DMS53 (cell line): Measurements from ENCODE around the gene ADPGK.
A peak's percentile ranks its signal among the peaks of the same experiment; 100 is the strongest.
"Not testable (repeated sequence)": the region's sequence is repeated elsewhere in the genome, so short reads cannot be mapped to it uniquely, and the experiment has no call there.

Experiments used
- DNase-seq: peaks from one replicate; lab custom pipeline; 2025; lab: John Stamatoyannopoulos, UW

Gene ADPGK

GRCh38 chr15:72749700-72750099, 33.9 kb downstream of the ADPGK start:
- no peak for DNase-seq

GRCh38 chr15:72740219-72740618, 43.3 kb downstream of the ADPGK start:
- no peak for DNase-seq

- DNase-seq = no peak
These were observed 45.8 kb downstream of the ADPGK start for GRCh38 chr15:72737723-72738122.

GRCh38 chr15:72737061-72737460, 46.5 kb downstream of the ADPGK start:
- DNase-seq = no peak

DNA sequence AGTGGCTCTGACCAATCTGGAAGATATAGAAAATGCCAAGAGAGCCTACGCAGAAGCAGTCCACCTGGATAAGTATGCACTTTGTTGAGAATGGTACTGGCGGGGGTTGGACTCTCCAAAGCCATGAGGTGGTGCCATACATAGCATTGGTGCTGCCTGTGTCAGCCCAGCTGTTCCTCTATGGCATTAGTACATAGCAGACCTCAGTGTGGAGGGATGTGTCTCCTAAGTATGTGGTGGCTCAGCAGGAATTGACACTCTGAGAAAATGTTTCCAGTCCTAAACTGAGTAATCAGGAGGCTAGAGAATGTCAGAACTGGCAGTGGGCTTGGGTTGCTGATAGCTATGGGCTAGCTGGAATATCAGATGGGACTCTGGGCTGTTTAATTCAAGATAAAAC, 48.4 kb downstream of the ADPGK start:
- DNase-seq = peak; percentile 9

- peak; percentile 36 for DNase-seq
These were observed 49.4 kb downstream of the ADPGK start for GRCh38 chr15:72733941-72734738.

DNA sequence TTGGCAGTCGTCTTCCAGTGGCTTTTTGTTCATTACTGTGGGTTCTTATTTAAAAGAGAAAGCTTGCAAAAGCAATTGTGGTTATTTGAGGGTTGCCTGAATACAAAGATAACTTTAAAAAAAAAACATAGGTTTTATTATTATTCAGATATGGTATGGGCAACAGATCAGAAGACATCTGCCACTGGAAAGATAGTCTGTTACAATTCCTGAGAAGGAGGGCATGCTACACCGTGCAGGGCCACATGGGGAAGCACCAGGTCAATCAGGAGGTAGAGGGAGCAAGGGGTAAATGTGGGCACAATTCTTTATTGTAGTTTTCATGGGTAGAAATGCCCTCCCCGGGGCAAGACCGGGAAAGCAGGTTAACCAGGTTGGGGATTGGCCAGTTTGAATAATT, 51.0 kb downstream of the ADPGK start:
- no peak for DNase-seq

- DNase-seq = no peak
These were observed 51.5 kb downstream of the ADPGK start for GRCh38 chr15:72732086-72732485.

- no peak for DNase-seq
These were observed 54.7 kb downstream of the ADPGK start for GRCh38 chr15:72728821-72729220.

- DNase-seq = not testable (repeated sequence)
These were observed 55.3 kb downstream of the ADPGK start for GRCh38 chr15:72728249-72728648.

DNA sequence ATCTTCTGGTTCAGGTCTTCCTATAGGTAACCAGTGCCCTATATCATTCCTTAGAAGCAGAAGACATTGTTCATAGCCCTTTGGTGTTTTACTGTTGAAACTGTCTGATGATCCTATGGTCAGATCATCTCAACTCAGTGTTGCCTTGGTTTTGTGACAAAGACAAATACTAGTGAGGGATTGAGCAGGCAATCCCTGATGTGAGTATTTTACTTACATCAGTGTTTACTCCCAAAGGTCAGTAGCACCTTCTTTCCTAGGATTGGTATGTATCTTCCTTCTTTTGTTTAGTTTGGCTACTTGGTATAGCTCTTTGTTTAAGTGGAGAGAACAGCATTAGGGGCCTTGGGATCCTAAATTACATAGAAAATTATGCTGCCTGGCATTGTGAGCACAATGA, 56.4 kb downstream of the ADPGK start:
- no peak for DNase-seq

DNA sequence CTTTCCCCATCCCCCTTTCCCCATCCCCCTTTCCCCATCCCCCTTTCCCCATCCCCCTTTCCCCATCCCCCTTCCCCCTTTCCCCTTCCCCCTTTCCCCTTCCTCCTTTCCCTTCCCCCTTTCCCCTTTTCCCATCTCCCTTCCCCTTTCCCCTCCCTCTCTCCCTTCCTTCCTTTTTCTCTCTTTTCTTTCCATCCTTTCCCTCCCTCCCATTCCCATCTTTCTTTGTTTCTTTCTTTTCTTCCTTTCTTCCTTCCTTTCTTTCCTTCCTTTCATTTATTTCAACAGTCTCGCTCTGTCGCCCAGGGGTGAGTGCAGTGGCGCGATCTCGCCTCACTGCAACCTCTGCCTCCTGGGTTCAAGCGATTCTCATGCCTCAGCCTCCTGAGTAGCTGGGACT, 57.7 kb downstream of the ADPGK start:
- DNase-seq = not testable (repeated sequence)

GRCh38 chr15:72725446-72725845, 58.1 kb downstream of the ADPGK start:
- no peak for DNase-seq

- DNase-seq = no peak
These were observed 59.5 kb downstream of the ADPGK start for GRCh38 chr15:72724028-72724427.

DNA sequence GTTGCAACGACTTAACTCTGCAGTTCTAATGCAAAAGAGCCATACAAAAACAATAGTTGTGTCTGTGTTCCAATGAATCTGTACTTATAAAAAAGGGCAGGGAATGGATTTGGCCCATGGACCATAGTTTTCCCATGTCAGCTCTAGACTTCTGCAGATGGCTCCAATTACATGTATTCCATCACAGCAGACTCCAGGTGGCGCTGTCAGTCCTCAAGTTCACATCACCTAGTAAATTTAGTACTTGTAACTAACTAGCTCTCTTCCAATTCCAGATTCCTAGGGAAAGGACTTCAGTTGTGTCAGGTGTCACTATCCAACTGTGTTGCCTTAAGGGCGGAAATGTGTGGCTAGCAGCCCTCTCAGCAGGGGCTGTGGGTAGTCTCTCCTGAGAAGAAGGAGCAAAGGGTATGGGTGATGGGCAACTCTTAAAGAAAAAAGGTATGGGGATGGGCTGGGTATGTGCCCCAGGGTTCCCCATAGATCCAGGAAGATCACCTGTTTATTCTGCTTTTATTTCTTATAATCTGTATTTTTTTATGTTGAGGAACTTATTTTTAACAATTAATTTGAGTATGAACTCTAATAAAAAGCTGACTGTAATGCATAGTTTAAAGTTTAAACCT, 61.4 kb downstream of the ADPGK start:
- DNase-seq = peak; percentile 81

- DNase-seq = not testable (repeated sequence)
These were observed 74.8 kb downstream of the ADPGK start for GRCh38 chr15:72708551-72709303.

DNA sequence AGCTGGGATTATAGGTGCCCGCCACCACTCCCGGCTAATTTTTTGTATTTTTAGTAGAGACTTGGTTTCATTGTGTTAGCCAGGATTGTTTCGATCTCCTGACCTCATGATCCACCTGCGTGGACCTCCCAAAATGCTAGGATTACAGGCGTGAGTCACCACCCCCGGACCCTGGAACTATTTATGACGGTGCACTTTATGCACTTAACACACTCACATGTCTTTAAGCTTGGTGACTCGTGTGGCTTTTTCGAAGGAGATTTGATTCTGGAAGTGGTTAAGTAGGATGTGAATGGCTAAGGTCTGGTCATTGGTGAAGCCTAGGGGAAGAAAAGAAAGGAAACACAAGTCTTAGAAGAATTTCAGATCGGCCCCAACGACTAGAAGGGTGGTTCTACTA, 77.3 kb downstream of the ADPGK start:
- DNase-seq = no peak
